ENCODE data around the gene SPOP.

- TF ChIP-seq CTCF (IDR thresholded peaks at IDR 0.05) (no peak), POLR2A (IDR thresholded peaks at IDR 0.05) (no peak)
Observed at GRCh38 chr17:49564638-49565037, 113.3 kb downstream of the SPOP start.
